Right kidney (tissue), 1 donor: ENCODE data around the gene MYL5.

Experiments used
- DNase-seq: peaks from one replicate; pipeline ENCODE4 v3.0.0-alpha.2; 2016

MYL5 gene

GRCh38 chr4:706834-707598 is 32.7 kb downstream of the MYL5 start:
- DNase-seq, result no peak

- no peak for DNase-seq
These were observed 33.7 kb downstream of the MYL5 start for GRCh38 chr4:707929-708630.

DNA sequence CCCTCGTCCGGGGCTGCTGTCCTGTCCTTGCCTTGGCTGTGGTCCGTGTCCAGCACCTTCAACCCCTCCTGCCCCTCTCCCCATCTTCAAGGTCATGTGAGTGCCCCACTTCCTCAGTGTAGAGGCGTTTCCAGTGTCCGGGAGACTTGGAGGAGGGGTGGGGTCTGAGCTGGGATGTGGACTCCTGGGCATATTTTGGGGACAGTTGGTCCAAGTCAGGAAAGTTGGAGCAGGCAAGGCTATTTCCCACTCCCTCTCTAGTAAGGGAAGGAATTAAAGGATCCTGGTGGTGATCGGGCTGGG is 34.2 kb downstream of the MYL5 start:
- no peak for DNase-seq

- no peak for DNase-seq
These were observed 35.0 kb downstream of the MYL5 start for GRCh38 chr4:709348-709747.

DNA sequence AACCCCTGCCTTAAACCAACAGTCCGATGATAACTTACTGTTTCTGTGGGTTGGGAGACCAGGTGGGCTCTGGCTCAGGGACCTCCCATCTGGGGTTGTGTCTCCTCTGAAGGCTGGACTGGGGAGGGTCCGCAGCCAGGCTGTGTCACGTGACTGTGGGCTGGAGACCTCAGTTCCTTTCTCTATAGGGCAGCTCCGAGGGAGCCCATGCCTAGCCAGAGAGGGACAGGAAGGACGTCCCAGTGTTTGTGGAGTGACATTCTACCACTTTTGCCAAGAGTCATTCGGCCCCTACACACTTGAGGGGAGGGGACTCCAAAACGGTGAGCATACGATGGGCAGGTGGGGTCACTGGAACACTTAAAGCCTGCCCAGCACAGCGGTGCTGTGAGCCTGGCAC is 35.8 kb downstream of the MYL5 start:
- no peak for DNase-seq

- DNase-seq, result no peak
These were observed 36.6 kb downstream of the MYL5 start for GRCh38 chr4:710916-711315.

DNA sequence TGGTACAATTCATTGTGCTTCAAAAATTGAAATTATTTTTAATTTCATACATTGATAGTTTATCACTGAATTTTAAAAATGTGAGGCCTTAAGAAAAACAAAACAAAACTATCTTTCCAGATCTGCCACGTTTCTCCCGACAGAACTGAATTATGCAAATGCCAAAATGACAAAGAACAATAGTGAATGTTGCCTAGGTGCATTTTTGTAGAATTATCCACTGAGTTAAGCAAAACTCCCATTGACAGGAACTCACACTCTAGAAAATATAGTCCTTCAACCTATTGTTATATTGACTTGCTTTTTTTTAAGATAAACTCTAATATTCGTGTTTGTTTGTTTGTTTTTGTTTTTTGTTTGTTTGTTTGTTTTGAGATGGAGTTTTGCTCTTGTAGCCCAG is 37.8 kb downstream of the MYL5 start:
- DNase-seq, result no peak

DNA sequence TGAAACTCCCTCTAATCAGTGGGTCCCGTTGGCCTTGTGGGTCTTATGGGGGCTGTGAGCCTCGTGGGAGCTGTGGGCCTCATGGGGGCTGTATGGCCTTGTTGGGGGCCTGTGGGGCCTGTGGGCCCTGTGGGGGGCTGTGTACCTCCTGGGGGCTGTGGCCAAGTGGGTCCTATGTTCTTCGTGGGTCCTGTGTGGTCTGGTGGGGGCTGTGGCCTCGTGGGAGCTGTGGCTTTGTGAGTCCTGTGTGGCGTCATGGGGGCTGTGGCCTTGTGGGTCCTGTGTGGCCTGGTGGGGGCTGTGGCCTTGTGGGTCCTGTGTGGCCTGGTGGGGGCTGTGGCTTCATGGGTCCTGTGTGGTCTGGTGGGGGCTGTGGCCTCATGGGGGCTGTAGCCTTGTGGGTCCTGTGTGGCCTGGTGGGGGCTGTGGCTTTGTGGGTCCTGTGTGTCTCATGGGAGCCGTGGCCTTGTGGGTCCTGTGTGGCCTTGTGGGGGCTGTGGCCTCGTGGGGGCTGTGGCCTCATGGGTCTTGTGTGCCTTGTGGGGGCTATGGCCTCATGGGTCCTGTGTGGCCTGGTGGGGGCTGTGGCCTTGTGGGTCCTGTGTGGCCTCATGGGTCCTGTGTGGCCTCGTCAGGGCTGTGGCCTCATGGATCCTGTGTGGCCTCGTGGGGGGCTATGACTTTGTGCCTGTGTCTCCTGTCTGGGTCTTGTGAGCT is 38.7 kb downstream of the MYL5 start:
- no peak for DNase-seq

DNA sequence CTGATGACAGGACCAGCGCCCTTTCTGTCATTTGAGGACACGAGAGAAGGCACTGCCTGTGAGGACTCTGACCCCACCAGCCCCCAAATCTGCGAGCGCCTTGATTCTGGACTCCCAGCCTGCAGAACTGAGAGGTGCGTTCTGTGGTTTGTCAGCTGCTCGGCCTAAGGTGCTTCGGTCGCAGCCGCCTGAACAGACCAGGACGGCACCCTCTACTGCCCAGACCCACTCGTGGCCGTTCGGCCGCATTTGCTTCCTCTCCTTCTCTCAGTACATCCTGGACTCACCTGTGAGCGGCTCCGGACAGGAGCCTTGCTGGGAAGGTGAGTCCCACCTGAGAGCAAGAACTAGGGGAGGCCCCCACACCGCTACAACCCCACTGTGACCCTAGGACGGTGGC is 39.7 kb downstream of the MYL5 start:
- DNase-seq, result no peak

DNA sequence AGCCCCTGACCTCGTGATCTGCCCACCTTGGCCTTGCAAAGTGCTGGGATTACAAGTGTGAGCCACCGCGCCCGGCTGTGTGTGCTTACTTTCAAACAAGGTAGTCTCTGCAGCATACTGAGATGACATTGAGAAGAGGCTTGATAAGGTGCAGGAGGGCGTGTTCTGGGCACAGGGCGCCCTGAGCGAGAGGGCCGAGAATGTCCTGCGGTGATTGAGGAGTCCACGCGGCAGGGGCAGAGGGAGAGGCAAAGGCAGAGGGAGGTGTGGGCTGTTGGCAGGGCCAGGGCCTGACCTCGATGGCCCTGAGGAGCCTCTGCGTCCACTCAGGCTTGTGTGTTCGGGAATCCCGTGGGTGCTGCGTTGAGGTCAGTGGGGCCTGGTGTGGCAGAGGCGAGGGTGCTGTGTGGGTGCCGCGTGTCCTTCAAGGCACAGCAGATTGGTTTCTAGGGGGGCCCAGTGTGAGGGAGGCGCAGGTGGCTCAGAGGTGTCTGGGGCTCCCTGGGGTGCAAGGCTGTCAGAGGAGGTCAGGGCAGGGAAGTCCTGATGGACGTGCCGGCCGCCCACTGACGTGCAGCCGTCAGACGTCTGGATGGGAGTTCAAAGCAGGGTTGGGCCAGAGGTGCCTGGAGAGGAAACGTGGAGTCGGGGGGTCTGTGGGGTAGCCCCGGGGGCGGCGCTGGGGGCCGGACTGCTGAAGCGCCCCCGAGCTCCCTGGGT is 43.4 kb downstream of the MYL5 start:
- DNase-seq, result no peak

GRCh38 chr4:718460-718859 is 44.1 kb downstream of the MYL5 start:
- no peak for DNase-seq

DNA sequence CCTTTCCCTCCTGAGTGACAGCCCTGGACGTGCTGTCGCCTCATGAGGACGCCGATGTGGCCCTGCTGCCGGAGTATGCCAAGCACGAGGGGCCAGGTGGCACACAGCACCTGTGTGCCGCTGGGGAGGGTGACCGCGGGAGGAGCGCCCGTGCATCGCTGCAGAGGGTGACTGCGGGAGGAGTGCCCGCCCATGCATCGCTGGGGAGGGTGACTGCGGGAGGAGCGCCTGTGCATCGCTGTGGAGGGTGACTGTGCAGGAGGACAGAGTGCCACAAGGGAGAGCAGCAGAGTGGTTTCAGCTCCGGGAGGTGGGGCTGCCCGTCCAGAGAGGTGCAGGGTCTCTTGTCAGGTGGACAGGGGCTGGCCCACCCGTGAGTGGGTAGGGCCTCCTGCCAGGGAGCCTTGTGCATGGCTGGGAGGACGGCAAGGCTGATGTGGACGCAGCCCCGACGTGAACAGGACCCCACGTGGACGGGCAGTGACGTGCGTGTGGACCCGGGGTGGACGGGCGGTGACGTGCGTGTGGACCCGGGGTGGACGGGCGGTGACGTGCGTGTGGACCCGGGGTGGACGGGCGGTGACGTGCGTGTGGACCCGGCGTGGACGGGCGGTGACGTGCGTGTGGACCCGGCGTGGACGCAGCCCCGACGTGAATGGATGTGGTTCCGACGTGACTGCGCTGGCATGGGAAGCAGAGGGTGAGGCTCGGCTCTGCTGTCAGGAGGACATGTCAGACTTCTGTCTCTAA is 45.9 kb downstream of the MYL5 start:
- no peak for DNase-seq

DNA sequence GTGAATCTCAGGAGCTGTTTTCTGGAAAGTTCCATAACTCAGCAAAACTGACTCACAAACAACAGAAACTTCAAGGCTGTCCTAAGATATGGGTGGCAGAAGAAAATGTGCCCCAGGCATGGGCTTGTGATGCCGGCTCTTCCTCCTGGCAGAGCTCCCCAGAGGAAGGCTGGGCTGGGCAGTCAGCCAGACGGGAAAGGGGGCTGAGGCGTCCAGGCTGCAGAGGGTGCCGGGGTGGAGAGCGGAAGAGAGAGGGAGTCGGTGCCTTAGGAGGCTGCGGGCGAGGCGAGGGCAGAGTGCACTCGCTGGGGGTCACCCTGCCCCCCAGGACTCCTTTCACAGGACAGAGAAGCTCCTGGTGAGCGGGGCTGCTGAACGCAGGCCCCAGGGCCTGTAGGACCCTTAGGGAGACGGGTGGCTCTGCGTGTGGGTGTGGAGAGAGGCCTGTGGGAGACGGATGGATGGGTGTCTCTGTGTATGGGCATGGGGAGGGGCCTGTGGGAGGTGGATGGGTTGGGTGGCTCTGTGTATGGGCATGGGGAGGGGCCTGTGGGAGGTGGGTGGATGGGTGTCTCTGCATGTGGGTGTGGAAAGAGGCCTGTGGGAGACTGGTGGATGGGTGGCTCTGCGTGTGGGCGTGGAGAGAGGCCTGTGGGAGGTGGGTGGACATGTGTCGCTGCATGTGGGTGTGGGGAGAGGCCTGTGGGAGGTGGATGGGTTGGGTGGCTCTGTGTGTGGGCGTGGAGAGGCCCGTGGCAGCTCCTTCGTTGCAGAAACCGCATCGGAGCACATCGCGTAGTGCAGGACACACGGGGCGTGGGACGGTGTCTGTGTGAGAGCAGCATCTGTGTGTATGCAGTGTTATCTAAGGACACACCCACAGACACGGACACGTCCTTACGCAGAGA is 47.2 kb downstream of the MYL5 start:
- DNase-seq, result no peak

DNA sequence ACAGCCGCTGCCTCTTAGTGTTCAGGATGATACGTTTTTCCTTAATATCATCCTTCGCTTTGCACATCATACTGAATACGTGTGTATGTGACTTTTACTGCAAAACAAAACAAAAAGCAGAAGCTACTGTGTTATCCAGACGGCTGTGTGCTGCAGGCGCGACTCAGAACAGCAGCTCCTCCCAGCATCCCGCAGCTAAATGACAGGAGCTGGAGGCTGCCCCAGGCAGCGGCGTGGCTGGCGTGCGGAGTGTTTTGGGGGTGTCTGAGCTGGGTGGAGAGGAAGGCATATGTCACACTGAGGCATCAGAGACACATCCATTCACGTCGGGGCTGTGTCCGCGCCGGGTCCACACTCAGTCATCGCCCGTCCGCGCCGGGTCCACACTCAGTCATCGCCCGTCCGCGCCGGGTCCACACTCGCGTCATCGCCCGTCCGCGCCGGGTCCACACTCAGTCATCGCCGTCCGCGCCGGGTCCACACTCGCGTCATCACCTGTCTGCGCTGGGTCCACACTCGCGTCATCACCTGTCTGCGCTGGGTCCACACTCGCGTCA is 47.9 kb downstream of the MYL5 start:
- no peak for DNase-seq

GRCh38 chr4:722851-723360 is 48.6 kb downstream of the MYL5 start:
- no peak for DNase-seq

GRCh38 chr4:723751-724530 is 49.6 kb downstream of the MYL5 start:
- no peak for DNase-seq

DNA sequence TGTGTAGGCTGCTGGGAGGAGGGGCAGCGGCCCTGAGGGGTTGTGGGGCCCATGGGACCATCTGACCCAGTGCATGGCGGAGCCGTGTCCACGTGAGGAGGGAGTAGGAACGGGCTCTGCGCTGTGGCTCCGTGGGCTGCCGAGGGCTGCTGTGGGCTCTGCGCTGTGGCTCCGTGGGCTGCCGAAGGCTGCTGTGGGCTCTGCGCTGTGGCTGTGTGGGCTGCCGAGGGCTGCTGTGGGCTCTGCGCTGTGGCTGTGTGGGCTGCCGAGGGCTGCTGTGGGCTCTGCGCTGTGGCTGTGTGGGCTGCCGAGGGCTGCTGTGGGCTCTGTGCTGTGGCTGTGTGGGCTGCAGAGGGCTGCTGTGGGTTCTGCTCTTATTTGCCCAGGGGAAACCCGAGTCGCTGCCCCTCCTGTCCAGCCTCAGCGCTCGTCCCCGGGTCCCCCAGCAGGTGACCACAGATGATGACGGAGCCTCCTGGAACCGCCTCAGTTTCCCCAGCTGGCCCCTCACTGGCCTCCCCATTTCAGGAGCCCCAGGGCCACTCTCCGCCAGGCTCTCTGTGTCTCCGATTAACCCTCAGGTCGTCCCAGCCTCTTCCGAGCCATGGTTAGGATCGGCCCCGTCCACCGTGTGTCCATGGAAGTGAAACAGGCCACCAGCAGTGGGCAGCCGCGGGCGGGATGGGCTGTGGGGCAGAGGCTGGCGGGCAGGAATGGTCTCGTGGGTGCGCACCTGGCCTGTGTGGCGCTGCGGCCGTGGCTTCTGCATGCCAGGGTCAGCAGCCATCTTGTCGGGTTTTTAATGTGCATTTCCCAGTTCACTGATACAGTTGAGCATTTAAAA is 51.3 kb downstream of the MYL5 start:
- DNase-seq, result no peak

DNA sequence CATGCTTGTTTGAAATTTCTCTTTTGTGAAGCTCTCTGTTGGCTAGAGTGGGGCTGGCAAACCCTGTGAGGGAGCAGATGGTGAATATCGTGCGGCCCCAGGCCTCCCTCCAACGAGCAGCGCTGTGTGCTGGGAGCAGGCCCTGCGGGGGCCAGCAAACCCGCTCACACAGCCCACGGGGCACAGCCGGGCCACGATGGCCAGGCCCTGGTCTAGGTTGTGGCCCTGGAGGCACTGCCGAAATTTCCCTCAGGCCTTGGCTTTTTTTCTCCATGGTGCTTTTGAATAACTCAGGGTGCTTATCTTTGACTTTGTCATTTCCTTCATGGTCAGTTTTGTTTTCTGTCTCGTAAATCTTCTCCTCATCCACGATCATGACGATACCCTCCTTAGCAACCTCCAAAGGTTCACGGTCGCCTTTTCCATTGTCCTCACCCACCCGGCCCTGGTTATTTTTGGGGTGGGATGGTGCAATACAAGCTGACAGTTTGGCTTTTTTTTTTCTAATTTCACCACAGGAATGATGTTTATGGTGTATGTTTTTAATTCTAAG is 52.0 kb downstream of the MYL5 start:
- DNase-seq, result no peak
